GM19239 (cell line): ENCODE data around the gene NACC2.

ENCODE experiments used
- DNase-seq: peaks from one replicate; pipeline ENCODE4 v3.0.0; 2011; ENCODE audit warnings: low spot score; ENCODE audit not compliant: insufficient read length
- FAIRE-seq: peaks from 2 replicates; lab custom pipeline; 2011; peaks lifted over from hg19 to GRCh38; lab: Jason Lieb, UNC

The NACC2 gene

GRCh38 chr9:135989722-135990467 is 105.2 kb downstream of the NACC2 start:
- DNase-seq (no peak), FAIRE-seq (no peak)

GRCh38 chr9:135989157-135989556 is 105.9 kb downstream of the NACC2 start:
- no peak for FAIRE-seq
- no peak for DNase-seq

GRCh38 chr9:135988493-135988892 is 106.6 kb downstream of the NACC2 start:
- FAIRE-seq (no peak), DNase-seq (no peak)

- DNase-seq = no peak
- FAIRE-seq = no peak
Observed at GRCh38 chr9:135987838-135988404, 107.2 kb downstream of the NACC2 start.

GRCh38 chr9:135986605-135987004 is 108.5 kb downstream of the NACC2 start:
- FAIRE-seq (no peak), DNase-seq (no peak)

GRCh38 chr9:135985889-135986288 is 109.2 kb downstream of the NACC2 start:
- DNase-seq (no peak), FAIRE-seq (no peak)

GRCh38 chr9:135985459-135985774 is 109.7 kb downstream of the NACC2 start:
- no peak for DNase-seq
- FAIRE-seq = no peak

- no peak for DNase-seq
- no peak for FAIRE-seq
Observed at GRCh38 chr9:135984072-135984710, 110.9 kb downstream of the NACC2 start.

- FAIRE-seq = no peak
Observed at GRCh38 chr9:135983208-135984071, 111.6 kb downstream of the NACC2 start.

GRCh38 chr9:135982499-135983207 is 112.4 kb downstream of the NACC2 start:
- no peak for FAIRE-seq
- no peak for DNase-seq

More at GRCh38 chr9:135983208-135984071, 111.6 kb downstream of the NACC2 start:
- no peak for DNase-seq

GRCh38 chr9:135980926-135981630 is 114.0 kb downstream of the NACC2 start:
- FAIRE-seq (no peak), DNase-seq (no peak)

- FAIRE-seq (no peak), DNase-seq (no peak)
Observed at GRCh38 chr9:135979547-135980166, 115.4 kb downstream of the NACC2 start.

GRCh38 chr9:135978642-135979546 is 116.2 kb downstream of the NACC2 start:
- DNase-seq (no peak), FAIRE-seq (no peak)

GRCh38 chr9:135976944-135977343 is 118.1 kb downstream of the NACC2 start:
- no peak for FAIRE-seq

GRCh38 chr9:135976531-135976930 is 118.6 kb downstream of the NACC2 start:
- FAIRE-seq = no peak
- DNase-seq = no peak

More at GRCh38 chr9:135976944-135977343, 118.1 kb downstream of the NACC2 start:
- DNase-seq = no peak

GRCh38 chr9:135975834-135976233 is 119.3 kb downstream of the NACC2 start:
- DNase-seq (no peak), FAIRE-seq (no peak)

- no peak for DNase-seq
- FAIRE-seq = no peak
Observed at GRCh38 chr9:135974220-135974573, 120.9 kb downstream of the NACC2 start.
